Measurements from ENCODE around the gene C17orf75. TPM values are rescaled to one million over a fixed set of nuclear protein-coding genes. Genes with fewer than 3 reads are reported as not detected.
"Not testable (repeated sequence)": the region's sequence is repeated elsewhere in the genome, so short reads cannot be mapped to it uniquely, and the experiment has no call there.

Gene C17orf75
- total and polyA plus RNA-seq, 4 donors, result 8.5 to 23.4 (median 15.3) TPM

GRCh38 chr17:32355649-32356377, 13.8 kb upstream of the C17orf75 start:
- 45 to 64% methylated on average over 6 of the region's 6 CpGs for WGBS, 2 donors
- H3K27me3 ChIP-seq (ENCODE audit: control insufficient read depth in 3 of 3, insufficient read depth in 3 of 3, low read length in 2 of 3), result no peaks in the 10 kb centered on the region
- H3K27ac ChIP-seq (ENCODE audit: low read depth in 1 of 2, low read length in 1 of 2), result no peak overlapping the region
- TF ChIP-seq CTCF (IDR thresholded peaks at IDR 0.05; ENCODE audit: control extremely low read depth, extremely low read depth), result no peak
- no peaks in the 10 kb centered on the region for H3K9me3 ChIP-seq (ENCODE audit: control insufficient read depth in 4 of 4, insufficient read depth in 3 of 4, low read length in 3 of 4)
- H3K4me3 ChIP-seq, result no peak overlapping the region
- peaks cover 22 to 42% (median 32%) of the 10 kb centered on the region in 4 donors for H3K36me3 ChIP-seq (ENCODE audit: control insufficient read depth in 4 of 4, insufficient read depth in 4 of 4, low read length in 4 of 4)
- no peak for DNase-seq
- H3K9ac ChIP-seq (ENCODE audit: insufficient read depth in 1 of 2, low read length in 2 of 2), result no peak overlapping the region
- no peak for ATAC-seq (ENCODE audit: insufficient read depth, low FRiP score)
- H3K4me1 ChIP-seq (ENCODE audit: control insufficient read depth in 5 of 5, insufficient read depth in 5 of 5, low read length in 5 of 5), result peaks cover 0 to 28% (median 11%) of the 10 kb centered on the region in 5 donors

GRCh38 chr17:32352734-32353133, 10.8 kb upstream of the C17orf75 start:
- H3K27me3 ChIP-seq (ENCODE audit: control insufficient read depth in 3 of 3, insufficient read depth in 3 of 3, low read length in 2 of 3); ATAC-seq (ENCODE audit: insufficient read depth, low FRiP score); H3K9me3 ChIP-seq (ENCODE audit: control insufficient read depth in 4 of 4, insufficient read depth in 3 of 4, low read length in 3 of 4); DNase-seq; H3K4me3 ChIP-seq; H3K27ac ChIP-seq (ENCODE audit: low read depth in 1 of 2, low read length in 1 of 2); H3K9ac ChIP-seq (ENCODE audit: insufficient read depth in 1 of 2, low read length in 2 of 2): not testable (repeated sequence)
- 91 to 92% methylated on average over 9 of the region's 9 CpGs for WGBS, 2 donors
- H3K36me3 ChIP-seq (ENCODE audit: control insufficient read depth in 4 of 4, insufficient read depth in 4 of 4, low read length in 4 of 4), result peaks cover 6 to 35% (median 17%) of the 10 kb centered on the region in 4 donors
- peaks cover 4 to 31% (median 11%) of the 10 kb centered on the region in 5 donors for H3K4me1 ChIP-seq (ENCODE audit: control insufficient read depth in 5 of 5, insufficient read depth in 5 of 5, low read length in 5 of 5)

GRCh38 chr17:32350666-32351418, 8.9 kb upstream of the C17orf75 start:
- DNase-seq (peak; percentile 20 to 83 (median 80)), ATAC-seq (ENCODE audit: insufficient read depth, low FRiP score) (peak; percentile 42)
- TF ChIP-seq CTCF (IDR thresholded peaks at IDR 0.05; ENCODE audit: control extremely low read depth, extremely low read depth), result no peak
- Histone ChIP-seq H3K27ac (ENCODE audit: low read depth in 1 of 2, low read length in 1 of 2) (peak overlapping the region; percentile 96 to 97), H3K4me3 (peak overlapping the region; percentile 91), H3K36me3 (ENCODE audit: control insufficient read depth in 4 of 4, insufficient read depth in 4 of 4, low read length in 4 of 4) (peaks cover 6 to 26% (median 14%) of the 10 kb centered on the region in 4 donors), H3K9me3 (ENCODE audit: control insufficient read depth in 4 of 4, insufficient read depth in 3 of 4, low read length in 3 of 4) (no peaks in the 10 kb centered on the region), H3K4me1 (ENCODE audit: control insufficient read depth in 5 of 5, insufficient read depth in 5 of 5, low read length in 5 of 5) (peaks cover 4 to 28% (median 11%) of the 10 kb centered on the region in 5 donors), H3K27me3 (ENCODE audit: control insufficient read depth in 3 of 3, insufficient read depth in 3 of 3, low read length in 2 of 3) (no peaks in the 10 kb centered on the region), H3K9ac (ENCODE audit: insufficient read depth in 1 of 2, low read length in 2 of 2) (peak overlapping the region; percentile 99 to 100)
- 0% methylated on average over 20 of the region's 20 CpGs for WGBS, 2 donors

Measured in lung (tissue), 12 donors.